Stimulated activated CD4-positive, alpha-beta T cell treated with anti-CD3 and anti-CD28 coated beads, Interleukin-4, amount 100 ng/mL, for 24 hours (primary cell): ENCODE data around the gene NKAIN2.

Experiments
- DNase-seq: peaks from one replicate; pipeline ENCODE4 v3.0.0-alpha.2; 2020

Gene NKAIN2

DNA sequence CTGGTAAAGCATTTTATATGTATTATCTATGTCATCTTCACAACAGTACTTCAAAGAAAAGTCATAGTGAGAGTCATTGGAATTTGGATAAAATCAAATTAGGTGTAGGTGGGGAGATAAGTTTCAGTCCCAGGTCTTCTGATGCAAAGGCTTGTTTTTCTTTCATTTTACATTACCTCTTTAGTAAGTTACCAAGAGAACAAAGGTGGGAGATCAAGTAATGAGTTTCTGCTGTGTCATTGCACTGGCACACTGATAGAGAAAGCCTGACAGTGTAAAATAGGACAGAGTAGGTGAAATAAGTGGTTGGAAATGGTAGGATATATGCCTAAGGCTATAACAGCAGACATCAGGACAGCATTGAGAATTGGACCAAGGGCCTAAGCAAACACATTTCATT, 250.4 kb downstream of the NKAIN2 start:
- DNase-seq = no peak

DNA sequence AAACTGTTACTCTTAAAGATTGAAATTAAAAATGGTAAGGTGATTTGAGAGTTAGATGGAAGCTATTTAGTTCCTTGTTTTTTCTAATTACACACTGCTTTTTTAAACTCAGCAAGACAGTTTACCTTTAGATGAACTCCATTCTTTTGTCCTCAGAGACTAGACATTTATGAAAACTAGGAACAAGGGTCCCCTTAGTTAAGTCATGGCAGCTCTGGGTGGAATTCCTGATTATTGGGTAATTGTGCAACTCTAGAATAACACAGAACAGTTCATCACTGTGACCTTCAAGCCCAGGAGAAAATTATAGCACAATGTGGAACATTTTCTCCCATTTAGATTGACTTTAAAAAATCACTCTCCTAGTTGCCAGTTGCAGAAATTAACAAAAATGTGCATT, 251.7 kb downstream of the NKAIN2 start:
- DNase-seq = no peak

DNA sequence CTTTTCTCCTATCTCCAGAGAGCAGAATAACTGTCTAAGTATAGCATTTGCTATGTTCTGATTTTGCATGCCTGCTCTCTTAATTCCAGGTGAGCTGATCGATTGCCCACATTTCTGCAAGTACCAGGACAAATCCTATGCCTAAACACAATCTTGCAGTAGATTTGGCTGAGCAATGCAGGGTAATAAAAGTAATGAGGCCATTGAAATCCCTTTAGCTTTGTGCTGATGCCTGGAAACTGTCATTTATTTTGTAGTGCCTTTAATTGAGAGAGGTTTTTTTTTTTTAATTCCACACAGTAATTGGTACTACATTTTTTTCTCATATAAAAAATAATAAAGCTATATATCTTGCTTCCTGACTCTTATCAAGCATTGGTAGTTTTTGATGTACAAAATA, 252.3 kb downstream of the NKAIN2 start:
- no peak for DNase-seq

DNA sequence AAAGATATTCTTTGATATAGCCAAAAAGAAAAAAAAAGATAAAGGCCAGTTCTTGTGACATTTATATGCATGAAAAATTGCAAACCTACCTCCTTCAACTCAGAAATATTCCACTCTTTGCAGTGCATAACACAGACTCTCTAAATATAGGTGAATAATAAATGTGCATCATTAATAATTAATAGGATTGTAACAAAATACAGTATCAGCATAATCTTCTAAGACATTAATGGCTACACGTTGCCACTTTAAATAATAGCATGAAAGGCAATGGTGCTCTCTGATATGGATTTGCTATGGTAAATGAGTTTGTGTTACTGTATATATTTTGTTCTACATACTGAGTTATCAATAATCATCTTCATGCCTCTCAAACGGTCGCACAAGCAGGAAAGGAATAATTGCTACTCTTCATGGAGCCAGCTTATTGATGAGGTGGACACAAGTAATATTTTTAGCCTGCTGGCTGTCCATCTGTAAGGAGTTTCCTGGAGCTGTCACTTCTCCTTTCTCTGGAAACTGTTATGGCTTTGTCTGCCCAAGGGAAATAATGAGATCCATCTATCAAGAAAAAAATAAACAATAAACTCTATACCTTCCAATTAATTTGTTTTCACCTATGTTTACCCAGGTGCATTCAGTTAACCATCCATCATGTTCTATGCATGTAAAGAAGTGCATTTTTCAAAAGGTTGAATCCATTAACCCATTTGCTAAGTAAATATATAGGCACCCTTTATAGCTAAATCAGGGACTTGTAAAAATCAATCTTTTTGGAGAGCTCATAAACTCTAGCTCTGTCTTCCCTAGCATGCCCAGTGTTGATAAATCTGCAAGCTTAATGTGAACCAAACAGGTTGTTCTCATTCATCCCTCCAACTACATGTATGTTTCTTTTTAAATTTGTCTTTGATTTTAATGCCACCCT, 253.0 kb downstream of the NKAIN2 start:
- DNase-seq = no peak

DNA sequence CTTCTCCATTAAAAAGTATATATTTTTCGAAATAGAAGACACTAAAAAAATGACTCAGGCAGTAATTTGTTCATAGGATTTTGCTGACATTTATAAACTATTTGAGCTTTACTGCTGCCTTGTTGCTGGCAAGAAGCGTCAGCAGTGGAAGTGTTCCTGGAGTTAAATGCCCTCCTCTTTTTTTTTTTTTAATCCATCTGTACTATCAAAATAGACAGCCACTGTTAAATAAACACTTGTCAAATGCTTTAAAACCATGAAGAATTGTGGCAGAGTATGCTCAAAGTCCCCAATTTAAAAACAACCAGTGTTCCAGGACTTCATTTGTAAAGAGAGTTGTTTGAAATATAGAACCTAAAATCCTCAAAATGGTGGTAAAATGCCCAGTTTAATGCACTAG, 253.8 kb downstream of the NKAIN2 start:
- DNase-seq = no peak

DNA sequence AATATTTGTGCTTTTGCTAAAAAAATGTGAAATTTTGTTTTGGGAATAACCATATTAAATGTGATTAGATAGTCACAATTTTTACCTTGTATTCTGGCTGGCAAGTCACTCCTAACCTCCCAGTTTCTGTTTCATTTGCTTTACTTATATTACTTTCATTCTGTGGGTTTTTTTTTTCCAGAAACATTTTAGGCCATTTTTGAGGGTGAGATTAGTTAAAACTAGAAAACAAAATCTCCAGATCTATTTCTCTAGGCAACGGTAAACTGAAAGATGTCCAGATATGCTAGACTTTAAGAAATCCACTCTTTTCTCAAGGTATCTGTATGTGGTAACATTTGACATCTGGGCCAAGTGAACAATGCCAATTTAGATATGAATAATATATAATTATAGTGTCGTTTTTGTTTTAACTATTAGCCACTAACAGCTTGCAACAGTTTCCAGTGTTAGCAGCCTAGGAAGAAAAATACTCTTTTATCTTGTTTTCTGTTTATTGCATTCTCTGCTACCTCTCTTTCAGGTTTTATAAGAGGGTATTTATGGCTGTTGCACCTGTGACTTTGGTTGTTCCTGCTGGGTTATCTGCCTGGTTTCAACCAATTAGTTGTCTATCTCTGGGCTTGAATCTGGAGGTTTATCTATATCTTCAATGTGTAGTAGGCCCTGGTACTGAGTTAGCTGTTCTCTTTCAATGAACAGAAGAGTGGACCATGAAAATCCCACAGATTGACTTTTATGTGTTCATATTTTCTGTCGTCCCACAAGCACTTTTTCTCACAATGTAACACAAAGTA, 260.9 kb downstream of the NKAIN2 start:
- no peak for DNase-seq

DNA sequence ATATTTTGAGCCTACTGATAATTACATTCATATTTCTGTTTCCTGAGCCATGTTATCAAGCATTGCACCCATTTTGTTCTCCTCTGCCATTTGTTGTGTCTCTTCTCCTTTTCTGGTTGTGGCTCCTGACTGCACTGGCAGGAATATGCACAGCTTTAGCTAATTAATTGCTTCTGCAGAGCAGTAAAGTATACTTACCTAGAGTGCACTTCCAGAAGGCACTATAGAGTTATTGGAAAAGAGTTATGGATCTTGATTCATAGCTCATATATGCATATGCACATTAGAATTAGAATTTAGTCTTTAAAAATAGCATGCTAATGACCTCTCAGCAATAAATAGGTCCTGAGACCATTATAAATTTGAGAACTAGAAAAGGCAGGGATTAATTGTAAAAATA, 262.6 kb downstream of the NKAIN2 start:
- DNase-seq = no peak

DNA sequence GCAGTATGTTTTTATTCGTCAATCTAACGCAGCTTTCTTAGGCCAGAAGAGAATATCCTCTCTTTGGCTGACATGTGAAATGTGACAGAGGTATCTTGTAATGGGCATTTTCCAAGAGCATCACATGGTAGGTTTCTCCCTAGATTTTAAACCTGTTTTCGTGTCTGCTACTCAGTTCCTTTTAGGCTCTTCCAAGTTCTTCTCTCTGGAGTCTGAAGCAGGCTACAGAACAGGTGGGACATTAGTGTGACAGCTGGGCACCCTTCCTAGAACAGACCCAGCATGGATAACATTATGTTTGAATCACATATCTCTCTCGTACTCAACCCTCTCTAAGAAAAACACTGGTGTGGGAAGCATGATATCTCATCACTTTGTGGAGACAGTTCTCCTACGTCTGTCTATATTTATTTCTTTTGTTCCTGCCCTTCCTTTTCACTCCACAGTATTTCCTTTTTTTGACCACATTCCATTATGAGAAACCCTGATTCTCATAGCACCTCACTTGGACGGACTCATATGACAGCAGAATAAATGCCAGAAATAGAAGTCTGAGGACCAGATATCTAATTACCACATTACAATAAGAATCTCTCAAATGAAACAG, 263.4 kb downstream of the NKAIN2 start:
- DNase-seq = no peak

DNA sequence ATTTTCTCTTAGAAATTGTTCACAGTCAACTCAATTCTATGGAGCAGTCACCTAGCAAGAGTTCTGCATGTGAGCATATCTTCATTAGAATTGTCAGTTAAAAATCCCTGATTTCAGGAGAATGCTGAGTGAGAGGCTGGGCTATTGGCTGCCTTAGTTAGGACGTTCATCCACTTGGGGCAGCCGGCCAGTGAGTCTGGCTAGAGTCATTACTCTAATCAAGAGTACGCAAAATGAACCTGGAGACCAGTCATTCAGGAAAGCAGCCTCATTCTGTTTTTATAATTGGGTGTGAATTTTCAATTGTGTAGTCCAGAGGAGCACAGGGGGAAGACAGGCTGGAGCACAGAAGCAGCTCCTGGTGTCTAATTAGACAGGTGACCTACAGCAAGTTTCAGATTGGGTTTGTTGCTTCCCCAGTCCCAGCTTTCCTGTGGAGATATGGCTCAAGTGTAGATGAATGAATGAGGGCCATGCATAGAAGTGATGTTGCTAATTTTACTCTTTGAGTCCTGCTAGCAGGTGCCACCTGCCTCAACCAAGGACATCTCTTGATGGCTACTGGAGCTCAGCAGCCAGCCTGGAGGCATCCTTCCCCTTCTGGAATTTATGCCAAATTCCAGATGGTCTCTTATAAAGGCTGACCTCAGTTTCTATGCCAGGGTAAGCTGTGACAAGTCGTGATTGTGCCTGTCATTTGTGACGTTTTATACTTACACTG, 265.7 kb downstream of the NKAIN2 start:
- no peak for DNase-seq

DNA sequence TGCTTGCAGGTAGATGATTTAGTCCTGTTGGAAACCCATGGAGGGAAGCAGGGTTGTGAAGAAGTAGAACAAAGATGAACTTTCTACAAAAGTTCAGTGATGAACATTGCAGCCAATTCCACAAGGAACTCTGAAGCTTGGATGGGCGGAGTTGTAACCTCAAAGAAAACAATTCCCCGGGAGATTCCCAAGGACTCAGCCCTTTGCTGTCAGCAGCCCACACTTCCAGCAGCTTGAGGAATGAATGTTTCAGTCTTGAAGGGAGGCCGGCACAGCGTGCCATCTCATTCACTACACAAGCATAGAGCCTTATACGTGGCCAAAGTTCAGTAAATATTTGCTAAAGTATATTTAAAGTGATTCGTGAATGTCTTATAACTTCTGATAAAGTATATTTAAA, 269.4 kb downstream of the NKAIN2 start:
- DNase-seq = no peak

DNA sequence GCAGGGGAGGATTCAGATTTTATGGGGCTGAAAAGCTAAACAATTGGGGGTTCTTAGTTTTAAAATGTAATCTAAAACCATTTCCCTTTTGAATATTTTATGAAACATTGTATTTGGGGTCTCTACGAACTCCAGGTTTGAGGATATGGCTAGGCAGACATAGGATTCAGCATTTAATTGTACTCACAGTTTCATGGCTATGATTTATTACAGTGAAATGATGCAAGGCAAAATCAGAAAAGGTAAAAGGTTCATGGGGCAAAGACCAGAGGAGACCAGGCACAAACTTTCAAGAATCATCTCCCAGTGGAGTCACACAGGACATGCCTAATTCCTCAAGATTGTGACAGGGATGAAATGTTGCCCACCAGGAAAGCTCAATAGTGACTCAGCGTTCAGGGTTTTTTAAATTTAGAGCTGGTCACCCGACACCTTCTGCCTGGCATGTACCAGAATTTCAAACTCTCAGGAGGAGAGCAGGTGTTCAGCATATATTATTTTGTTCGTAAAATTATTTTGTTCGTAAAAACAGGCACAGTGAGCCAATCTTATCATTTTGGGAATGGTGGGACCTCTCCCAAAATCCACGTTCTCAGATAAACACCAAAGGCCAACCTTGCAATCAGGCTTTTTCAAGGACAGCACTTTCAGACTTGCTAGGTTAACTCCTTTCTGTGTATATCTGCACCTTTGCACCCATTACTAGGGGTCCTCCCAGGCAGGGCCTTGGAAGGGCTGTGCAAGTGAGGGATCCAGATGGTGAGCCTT, 270.3 kb downstream of the NKAIN2 start:
- no peak for DNase-seq

DNA sequence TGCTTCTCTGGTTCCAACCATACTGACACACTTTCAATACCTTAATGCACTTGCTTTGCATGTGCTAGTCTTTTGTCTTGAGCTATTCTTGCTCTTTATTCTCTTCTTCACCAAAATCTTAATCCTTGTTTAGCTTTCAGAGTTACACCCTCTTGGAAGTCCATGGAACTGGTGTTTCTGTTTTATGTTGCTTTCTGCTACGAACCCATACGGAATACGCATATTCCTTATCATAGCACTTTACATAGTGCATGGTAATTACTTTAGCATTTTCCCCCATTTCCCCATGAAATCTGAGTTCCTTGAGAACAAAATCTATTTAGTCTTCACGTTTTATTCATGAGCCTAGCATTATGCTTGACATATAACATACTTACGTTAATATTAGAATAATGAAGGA, 270.9 kb downstream of the NKAIN2 start:
- no peak for DNase-seq

DNA sequence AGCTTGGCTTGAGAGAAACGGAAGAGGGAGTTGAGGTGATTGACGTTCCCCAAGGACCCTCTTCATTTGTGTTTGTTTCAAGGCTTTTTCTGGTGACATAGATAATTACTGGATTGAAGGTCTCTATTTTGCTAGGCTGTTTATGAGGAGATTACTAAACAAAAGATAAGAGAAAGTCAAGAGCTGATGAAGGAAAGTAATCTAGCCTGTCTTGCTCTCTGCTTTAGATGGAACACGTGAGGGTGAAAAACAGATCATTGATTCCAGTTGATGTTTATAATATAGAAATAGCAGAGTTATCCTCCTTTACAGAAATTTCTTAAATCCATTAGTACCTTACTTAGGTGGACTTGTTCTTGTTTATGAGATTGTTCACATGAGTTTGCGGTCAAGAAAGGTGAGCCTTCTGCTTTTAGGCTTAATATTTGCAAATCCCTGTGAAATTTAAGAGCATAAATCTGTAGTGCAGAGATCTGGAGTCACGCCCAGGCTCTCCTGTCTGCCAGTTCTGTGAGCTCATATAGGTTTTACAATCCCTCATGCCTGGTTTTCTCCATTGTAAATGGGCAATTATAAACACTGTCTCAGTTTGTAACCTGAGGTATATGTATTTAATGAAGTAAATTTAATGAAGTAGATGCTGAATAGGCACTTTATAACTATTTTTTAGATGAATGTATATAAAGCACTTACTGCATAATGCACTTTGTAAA, 272.8 kb downstream of the NKAIN2 start:
- DNase-seq = no peak

DNA sequence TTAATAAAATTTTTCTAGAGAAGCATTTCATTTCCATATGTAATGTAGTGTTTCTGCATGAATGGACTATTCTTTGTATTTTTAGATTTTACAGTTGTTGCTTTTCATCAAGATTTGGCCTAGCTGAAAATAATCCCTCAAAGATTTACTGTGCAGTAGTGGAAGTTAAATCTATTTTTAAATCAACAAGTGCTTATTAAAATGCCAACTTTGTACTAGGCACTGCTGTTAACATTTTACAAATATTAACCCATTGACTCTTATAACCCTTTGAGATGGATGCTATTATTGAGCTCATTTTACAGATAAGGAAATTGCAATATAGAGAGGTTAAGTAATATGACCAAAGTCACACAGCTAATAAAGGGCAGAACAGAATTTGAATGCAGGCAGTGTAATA, 274.5 kb downstream of the NKAIN2 start:
- DNase-seq = no peak

DNA sequence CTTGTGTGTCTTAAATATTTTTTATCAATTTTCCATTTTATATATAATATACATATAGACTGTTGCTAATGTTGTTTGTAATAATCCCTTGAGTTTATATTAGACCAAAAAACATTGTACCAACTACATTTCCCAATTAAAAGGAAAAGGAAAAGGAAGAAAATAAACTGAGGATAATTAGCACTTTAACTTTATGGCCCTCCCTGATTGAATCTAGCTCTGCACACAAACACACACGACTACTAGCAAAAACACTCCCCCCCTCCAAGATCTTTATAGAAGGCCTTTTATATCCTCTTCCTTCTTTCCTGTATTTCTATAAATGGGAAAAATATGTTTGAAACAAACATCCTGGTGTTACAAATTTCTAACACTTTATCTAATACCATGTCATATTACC, 276.8 kb downstream of the NKAIN2 start:
- no peak for DNase-seq

DNA sequence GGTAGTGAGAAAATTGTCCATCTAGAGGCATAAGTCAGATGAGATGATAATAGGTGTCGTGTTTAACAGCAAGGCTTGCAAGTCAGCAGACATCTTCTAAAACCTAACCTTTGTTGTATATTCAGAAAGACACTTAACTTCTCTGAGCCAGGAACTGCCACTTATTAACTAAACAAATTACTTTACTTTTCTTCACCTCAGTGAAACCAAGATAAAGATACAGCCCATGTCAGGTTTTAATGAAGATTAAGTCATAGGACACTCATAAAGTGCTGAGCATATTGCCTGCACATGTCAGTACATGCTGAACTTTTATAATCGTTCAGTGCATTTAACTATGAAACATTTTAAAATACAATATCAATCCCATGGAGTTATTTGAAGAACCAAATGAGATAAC, 286.8 kb downstream of the NKAIN2 start:
- no peak for DNase-seq

DNA sequence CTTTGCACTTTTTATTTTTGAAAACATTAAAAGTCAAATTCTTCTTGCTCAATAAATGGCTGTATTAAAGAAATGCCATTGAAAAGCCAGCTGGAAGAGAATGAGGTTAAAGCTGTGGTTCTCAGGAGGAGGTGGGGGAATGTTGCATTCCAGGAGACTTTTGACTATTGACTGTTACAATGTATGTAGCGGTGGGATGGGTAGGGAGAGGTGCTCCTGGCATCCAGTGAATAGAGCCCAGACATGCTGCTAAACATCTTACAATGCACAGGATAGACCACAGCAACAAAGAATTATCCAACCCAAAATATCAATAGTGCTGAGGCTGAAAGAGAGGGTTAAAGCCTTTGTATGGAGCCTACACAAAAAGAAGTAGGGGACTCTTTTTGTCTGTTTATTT, 295.9 kb downstream of the NKAIN2 start:
- DNase-seq = no peak

DNA sequence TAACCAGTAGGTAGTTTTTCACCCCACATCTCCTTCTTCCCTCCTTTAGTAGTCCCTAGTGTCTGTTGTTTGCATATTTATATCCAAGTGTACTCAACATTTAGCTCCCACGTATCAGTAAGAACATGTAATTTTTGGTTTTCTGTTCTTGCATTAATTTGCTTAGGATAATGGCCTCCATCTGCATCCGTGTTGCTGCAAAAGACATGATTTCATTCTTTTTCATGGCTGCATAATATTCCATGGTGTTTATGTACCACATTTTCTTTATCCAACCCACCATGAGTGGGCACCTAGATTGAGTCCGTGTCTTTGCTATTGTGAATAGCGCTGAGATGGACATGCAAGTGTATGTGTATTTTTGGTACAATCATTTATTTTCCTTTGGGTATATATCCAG, 306.8 kb downstream of the NKAIN2 start:
- no peak for DNase-seq

DNA sequence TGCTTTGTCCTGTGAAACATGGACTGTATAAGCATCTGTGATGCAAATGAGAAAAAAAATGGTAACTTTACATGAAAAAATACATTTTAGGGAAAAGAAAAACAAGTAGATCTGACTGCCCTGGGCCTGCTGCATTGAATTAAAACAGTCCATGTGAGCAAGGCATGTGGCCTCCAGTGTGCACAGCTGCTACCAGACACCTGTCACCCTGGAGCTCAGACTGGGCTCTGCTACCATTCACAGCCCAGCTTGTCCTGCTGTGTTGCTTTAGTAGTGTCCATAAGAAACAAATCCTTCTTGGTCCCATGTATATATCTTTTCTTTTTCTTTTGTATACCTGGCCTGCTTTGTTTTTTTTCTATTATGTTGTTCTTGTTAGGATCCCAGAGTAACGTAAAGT, 315.9 kb downstream of the NKAIN2 start:
- no peak for DNase-seq

DNA sequence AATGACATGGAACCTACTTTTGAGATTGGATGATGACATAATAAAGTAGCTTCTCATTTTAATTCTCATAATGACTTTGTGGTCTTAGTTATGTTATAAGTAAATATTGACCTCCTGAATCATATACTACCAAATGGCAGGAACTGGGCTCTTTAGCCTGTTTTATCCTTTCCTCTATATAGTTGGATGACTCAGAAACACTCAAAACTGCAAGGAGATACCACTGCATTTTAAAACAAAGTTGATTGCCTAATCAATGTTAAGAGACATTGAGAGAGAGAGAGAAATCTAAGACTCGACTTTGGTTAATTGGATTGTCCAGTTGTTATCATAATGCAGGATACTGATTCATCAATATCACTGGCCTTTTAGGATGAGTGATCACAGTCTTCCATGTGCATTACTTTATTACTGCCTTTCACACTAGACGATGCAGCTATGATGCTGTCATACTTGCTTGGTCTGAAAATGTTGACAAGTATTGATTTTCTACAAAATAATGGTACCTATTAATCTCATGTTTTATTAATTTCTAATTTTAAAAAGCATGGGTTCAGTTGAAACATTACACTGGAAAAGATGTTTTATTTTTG, 320.0 kb downstream of the NKAIN2 start:
- no peak for DNase-seq

DNA sequence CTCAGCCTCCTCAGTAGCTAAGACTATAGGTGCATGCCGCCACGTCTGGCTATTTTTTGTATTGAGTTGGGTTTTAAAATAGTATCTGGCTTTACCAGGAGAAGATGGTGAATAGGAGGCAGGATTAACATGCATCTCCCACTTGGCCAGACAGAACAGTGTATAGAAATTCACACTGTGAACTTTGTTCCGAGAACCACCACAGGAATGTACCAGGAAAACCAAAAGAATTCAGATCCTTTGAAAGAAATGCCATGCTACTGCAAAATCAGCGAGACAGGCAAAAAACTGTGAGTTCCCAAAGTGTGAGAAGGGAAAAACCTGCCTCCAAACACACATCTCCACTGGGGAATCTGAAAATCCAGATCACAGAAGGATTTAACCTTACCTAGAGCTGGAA, 327.6 kb downstream of the NKAIN2 start:
- DNase-seq = no peak
